ENCODE measurements around the gene CAPN8.

DNA sequence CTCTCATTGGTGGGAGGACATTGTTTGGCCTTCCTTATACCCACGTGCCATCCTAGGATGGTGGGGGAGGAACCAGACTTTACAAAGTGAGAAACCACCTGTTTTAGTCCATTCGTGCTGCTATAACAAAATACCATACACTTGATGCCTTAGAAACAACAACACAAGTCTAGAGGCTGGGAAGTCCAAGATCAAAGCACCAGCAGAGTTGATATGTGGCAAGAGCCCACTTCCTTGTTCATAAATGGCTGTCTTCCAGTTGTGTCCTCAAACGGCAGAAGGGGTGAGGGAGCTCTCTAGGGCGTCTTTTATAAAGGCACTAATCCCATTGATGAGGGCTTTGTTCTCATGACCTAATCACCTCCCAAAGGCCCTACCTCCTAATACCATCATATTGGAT, 31.1 kb downstream of the CAPN8 start:
- TF ChIP-seq, protein P1, sequence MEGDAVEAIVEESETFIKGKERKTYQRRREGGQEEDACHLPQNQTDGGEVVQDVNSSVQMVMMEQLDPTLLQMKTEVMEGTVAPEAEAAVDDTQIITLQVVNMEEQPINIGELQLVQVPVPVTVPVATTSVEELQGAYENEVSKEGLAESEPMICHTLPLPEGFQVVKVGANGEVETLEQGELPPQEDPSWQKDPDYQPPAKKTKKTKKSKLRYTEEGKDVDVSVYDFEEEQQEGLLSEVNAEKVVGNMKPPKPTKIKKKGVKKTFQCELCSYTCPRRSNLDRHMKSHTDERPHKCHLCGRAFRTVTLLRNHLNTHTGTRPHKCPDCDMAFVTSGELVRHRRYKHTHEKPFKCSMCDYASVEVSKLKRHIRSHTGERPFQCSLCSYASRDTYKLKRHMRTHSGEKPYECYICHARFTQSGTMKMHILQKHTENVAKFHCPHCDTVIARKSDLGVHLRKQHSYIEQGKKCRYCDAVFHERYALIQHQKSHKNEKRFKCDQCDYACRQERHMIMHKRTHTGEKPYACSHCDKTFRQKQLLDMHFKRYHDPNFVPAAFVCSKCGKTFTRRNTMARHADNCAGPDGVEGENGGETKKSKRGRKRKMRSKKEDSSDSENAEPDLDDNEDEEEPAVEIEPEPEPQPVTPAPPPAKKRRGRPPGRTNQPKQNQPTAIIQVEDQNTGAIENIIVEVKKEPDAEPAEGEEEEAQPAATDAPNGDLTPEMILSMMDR (conservative IDR thresholded peaks at IDR 0.05), result no peak
- no peak for TF ChIP-seq ZFX (IDR thresholded peaks at IDR 0.05)

Data from C4-2B (cell line).